ENCODE data around the gene AMOTL2. TPM values are rescaled to one million over a fixed set of nuclear protein-coding genes. Genes with fewer than 3 reads are reported as not detected.

Gene AMOTL2
- total RNA-seq, 1 experiment from 2014 or later = 76.9 TPM

DNA sequence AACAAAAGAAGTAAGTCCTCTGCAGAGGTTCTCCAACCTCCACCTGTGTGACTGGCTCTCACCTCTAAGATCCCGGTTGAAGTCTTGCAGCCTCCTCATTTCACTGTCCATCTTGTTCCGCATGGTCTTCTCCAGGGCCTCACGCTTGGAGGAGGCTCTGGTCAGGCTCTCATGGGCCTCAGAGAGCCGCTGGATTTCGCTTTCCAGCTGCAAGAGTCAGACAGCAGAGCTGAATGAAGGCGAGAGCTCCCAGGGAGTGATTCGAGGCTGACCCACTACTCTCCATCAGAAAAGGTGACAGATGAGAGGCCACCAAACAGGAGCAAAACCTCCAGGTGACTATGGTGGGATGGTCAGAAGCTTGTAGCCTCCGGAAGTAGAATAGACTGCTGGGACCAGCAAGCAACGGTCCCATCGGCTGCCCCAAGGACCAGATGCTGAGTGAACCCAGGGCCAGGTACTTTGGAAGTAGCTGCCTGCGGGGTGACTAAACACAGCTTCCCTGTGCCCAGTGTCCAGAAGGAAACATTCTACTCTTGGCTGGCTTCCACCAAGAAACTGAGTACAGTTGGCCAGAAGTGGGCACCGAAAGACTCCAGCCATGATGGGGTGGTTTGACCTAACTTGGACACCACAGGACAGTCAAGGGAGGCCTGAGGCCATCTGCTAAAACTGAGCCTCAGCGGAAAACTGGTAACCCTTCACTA lies 7.9 kb downstream of the AMOTL2 start:
- Mint-ChIP-seq H3K4me3 (no peak overlapping the region), H3K36me3 (peaks cover 76% of the 10 kb centered on the region)

More for the DNA sequence above, 7.9 kb downstream of the AMOTL2 start:
- POLR2A ChIA-PET = interaction anchor here (0.5 to 3.9 kb wide), 5 partner anchors 8 to 101 kb away, joined by 3 to 113 read pairs (median 5); partner anchors contain the start of gene AMOTL2
- H3K27ac Mint-ChIP-seq = no peak overlapping the region; the same call in 1 of the 2 replicates
- no peaks in the 10 kb centered on the region; the same call in 1 of the 2 replicates for H3K27me3 Mint-ChIP-seq (ENCODE audit: low read depth)
- TF ChIP-seq, protein P1, sequence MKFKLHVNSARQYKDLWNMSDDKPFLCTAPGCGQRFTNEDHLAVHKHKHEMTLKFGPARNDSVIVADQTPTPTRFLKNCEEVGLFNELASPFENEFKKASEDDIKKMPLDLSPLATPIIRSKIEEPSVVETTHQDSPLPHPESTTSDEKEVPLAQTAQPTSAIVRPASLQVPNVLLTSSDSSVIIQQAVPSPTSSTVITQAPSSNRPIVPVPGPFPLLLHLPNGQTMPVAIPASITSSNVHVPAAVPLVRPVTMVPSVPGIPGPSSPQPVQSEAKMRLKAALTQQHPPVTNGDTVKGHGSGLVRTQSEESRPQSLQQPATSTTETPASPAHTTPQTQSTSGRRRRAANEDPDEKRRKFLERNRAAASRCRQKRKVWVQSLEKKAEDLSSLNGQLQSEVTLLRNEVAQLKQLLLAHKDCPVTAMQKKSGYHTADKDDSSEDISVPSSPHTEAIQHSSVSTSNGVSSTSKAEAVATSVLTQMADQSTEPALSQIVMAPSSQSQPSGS (CRISPR knock-in tag; IDR thresholded peaks at IDR 0.05; ENCODE audit: borderline replicate concordance, low read depth) = no peak
- TF ChIP-seq GTF2I (CRISPR knock-in tag; conservative IDR thresholded peaks at IDR 0.05) = no peak
- TF ChIP-seq, protein P2, sequence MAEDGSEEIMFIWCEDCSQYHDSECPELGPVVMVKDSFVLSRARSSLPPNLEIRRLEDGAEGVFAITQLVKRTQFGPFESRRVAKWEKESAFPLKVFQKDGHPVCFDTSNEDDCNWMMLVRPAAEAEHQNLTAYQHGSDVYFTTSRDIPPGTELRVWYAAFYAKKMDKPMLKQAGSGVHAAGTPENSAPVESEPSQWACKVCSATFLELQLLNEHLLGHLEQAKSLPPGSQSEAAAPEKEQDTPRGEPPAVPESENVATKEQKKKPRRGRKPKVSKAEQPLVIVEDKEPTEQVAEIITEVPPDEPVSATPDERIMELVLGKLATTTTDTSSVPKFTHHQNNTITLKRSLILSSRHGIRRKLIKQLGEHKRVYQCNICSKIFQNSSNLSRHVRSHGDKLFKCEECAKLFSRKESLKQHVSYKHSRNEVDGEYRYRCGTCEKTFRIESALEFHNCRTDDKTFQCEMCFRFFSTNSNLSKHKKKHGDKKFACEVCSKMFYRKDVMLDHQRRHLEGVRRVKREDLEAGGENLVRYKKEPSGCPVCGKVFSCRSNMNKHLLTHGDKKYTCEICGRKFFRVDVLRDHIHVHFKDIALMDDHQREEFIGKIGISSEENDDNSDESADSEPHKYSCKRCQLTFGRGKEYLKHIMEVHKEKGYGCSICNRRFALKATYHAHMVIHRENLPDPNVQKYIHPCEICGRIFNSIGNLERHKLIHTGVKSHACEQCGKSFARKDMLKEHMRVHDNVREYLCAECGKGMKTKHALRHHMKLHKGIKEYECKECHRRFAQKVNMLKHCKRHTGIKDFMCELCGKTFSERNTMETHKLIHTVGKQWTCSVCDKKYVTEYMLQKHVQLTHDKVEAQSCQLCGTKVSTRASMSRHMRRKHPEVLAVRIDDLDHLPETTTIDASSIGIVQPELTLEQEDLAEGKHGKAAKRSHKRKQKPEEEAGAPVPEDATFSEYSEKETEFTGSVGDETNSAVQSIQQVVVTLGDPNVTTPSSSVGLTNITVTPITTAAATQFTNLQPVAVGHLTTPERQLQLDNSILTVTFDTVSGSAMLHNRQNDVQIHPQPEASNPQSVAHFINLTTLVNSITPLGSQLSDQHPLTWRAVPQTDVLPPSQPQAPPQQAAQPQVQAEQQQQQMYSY (CRISPR knock-in tag; IDR thresholded peaks at IDR 0.05) = no peak
- no peak for TF ChIP-seq RELA (CRISPR knock-in tag; IDR thresholded peaks at IDR 0.05; ENCODE audit: borderline replicate concordance)
- TF ChIP-seq KAT7 (CRISPR knock-in tag; IDR thresholded peaks at IDR 0.05; ENCODE audit: borderline replicate concordance) = no peak
- no peak for TF ChIP-seq ZNF317 (CRISPR knock-in tag; IDR thresholded peaks at IDR 0.05; ENCODE audit: borderline replicate concordance, low read depth)
- TF ChIP-seq, protein P3, sequence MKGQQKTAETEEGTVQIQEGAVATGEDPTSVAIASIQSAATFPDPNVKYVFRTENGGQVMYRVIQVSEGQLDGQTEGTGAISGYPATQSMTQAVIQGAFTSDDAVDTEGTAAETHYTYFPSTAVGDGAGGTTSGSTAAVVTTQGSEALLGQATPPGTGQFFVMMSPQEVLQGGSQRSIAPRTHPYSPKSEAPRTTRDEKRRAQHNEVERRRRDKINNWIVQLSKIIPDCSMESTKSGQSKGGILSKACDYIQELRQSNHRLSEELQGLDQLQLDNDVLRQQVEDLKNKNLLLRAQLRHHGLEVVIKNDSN (CRISPR knock-in tag; IDR thresholded peaks at IDR 0.05) = no peak
- TF ChIP-seq SP1 (CRISPR knock-in tag; conservative IDR thresholded peaks at IDR 0.05) = no peak
- no peak for TF ChIP-seq TEAD4 (CRISPR knock-in tag; IDR thresholded peaks at IDR 0.05)
- TF ChIP-seq JUN (CRISPR knock-in tag; IDR thresholded peaks at IDR 0.05) = no peak
- no peak for TF ChIP-seq NFE2L1 (CRISPR knock-in tag; IDR thresholded peaks at IDR 0.05)
- TF ChIP-seq ZBTB21 (CRISPR knock-in tag; IDR thresholded peaks at IDR 0.05; ENCODE audit: borderline replicate concordance) = no peak
- TF ChIP-seq, protein P4, sequence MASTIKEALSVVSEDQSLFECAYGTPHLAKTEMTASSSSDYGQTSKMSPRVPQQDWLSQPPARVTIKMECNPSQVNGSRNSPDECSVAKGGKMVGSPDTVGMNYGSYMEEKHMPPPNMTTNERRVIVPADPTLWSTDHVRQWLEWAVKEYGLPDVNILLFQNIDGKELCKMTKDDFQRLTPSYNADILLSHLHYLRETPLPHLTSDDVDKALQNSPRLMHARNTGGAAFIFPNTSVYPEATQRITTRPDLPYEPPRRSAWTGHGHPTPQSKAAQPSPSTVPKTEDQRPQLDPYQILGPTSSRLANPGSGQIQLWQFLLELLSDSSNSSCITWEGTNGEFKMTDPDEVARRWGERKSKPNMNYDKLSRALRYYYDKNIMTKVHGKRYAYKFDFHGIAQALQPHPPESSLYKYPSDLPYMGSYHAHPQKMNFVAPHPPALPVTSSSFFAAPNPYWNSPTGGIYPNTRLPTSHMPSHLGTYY (CRISPR knock-in tag; IDR thresholded peaks at IDR 0.05) = no peak
- TF ChIP-seq, protein P5, sequence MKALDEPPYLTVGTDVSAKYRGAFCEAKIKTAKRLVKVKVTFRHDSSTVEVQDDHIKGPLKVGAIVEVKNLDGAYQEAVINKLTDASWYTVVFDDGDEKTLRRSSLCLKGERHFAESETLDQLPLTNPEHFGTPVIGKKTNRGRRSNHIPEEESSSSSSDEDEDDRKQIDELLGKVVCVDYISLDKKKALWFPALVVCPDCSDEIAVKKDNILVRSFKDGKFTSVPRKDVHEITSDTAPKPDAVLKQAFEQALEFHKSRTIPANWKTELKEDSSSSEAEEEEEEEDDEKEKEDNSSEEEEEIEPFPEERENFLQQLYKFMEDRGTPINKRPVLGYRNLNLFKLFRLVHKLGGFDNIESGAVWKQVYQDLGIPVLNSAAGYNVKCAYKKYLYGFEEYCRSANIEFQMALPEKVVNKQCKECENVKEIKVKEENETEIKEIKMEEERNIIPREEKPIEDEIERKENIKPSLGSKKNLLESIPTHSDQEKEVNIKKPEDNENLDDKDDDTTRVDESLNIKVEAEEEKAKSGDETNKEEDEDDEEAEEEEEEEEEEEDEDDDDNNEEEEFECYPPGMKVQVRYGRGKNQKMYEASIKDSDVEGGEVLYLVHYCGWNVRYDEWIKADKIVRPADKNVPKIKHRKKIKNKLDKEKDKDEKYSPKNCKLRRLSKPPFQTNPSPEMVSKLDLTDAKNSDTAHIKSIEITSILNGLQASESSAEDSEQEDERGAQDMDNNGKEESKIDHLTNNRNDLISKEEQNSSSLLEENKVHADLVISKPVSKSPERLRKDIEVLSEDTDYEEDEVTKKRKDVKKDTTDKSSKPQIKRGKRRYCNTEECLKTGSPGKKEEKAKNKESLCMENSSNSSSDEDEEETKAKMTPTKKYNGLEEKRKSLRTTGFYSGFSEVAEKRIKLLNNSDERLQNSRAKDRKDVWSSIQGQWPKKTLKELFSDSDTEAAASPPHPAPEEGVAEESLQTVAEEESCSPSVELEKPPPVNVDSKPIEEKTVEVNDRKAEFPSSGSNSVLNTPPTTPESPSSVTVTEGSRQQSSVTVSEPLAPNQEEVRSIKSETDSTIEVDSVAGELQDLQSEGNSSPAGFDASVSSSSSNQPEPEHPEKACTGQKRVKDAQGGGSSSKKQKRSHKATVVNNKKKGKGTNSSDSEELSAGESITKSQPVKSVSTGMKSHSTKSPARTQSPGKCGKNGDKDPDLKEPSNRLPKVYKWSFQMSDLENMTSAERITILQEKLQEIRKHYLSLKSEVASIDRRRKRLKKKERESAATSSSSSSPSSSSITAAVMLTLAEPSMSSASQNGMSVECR (CRISPR knock-in tag; IDR thresholded peaks at IDR 0.05; ENCODE audit: borderline replicate concordance) = no peak
- TF ChIP-seq, protein P6, sequence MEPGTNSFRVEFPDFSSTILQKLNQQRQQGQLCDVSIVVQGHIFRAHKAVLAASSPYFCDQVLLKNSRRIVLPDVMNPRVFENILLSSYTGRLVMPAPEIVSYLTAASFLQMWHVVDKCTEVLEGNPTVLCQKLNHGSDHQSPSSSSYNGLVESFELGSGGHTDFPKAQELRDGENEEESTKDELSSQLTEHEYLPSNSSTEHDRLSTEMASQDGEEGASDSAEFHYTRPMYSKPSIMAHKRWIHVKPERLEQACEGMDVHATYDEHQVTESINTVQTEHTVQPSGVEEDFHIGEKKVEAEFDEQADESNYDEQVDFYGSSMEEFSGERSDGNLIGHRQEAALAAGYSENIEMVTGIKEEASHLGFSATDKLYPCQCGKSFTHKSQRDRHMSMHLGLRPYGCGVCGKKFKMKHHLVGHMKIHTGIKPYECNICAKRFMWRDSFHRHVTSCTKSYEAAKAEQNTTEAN (CRISPR knock-in tag; IDR thresholded peaks at IDR 0.05) = no peak
- no peak for TF ChIP-seq ESRRA (CRISPR knock-in tag; IDR thresholded peaks at IDR 0.05; ENCODE audit: borderline replicate concordance)
- TF ChIP-seq ZNF121 (CRISPR knock-in tag; IDR thresholded peaks at IDR 0.05) = no peak
- no peak for TF ChIP-seq IRF2 (CRISPR knock-in tag; IDR thresholded peaks at IDR 0.05; ENCODE audit: borderline replicate concordance, low read depth)
- TF ChIP-seq, protein P7, sequence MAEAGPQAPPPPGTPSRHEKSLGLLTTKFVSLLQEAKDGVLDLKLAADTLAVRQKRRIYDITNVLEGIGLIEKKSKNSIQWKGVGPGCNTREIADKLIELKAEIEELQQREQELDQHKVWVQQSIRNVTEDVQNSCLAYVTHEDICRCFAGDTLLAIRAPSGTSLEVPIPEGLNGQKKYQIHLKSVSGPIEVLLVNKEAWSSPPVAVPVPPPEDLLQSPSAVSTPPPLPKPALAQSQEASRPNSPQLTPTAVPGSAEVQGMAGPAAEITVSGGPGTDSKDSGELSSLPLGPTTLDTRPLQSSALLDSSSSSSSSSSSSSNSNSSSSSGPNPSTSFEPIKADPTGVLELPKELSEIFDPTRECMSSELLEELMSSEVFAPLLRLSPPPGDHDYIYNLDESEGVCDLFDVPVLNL (CRISPR knock-in tag; IDR thresholded peaks at IDR 0.05; ENCODE audit: borderline replicate concordance, low read depth) = no peak
- CTCF ChIA-PET = interaction anchor here (0.8 to 4.4 kb wide), 5 partner anchors 8 to 90 kb away, joined by 3 to 57 read pairs (median 12); no protein-coding TSS in a partner anchor
- no peaks in the 10 kb centered on the region for H3K9me3 Mint-ChIP-seq
- ATAC-seq (no peak), DNase-seq (ENCODE audit: low spot score) (no peak)
- peaks cover 60% of the 10 kb centered on the region for H3K4me1 Mint-ChIP-seq

Measured in WTC11 (cell line).